SH-SY5Y (cell line): ENCODE measurements around the gene ZNF217.

Experiments
- GATA2 ChIP-seq: IDR thresholded peaks from 2 replicates; pipeline ENCODE4 v1.6.1; 2011; ENCODE audit warnings: mild to moderate bottlenecking, low read depth, low read length
- GATA3 ChIP-seq: IDR thresholded peaks from 2 replicates; pipeline ENCODE4 v1.6.1; 2011; ENCODE audit warnings: low read depth, mild to moderate bottlenecking, low read length, moderate library complexity

DNA sequence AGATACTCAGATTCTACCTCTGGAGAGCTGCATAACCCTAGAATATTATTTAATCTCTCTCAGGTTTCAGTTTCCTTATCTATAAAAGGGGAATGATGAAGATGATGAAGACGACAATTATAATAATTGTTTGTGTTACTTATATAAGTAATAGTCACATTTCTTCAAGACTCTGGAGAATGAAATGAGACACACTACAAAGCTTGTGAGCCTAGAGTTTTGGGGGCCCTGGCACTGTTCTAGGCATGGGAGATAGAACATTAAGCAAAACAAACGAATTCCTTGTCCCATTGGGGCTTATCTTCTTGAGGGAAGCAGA is 5.4 kb upstream of the ZNF217 start:
- no peak for TF ChIP-seq GATA2
- no peak for TF ChIP-seq GATA3
